Lung (tissue), 12 donors: ENCODE measurements around the gene TSTD1. TPM values are rescaled to one million over a fixed set of nuclear protein-coding genes. Genes with fewer than 3 reads are reported as not detected.

Source experiments
- ATAC-seq: fragments of 200-7000 bp; cut with Tn5 transposase; one replicate; pipeline ENCODE4 v1.9.1; 2020; ENCODE audit warnings: moderate number of reproducible peaks; ENCODE audit not compliant: insufficient read depth, low FRiP score
- DNase-seq, 3 donors: peaks; one replicate each; pipeline ENCODE4 v3.0.0-alpha.2; 2013 to 2017
- H3K27ac ChIP-seq, 2 donors: one replicate each; pipeline ENCODE4 v1.5.1; 2013; ENCODE audit warnings: mild to moderate bottlenecking in 2 of 2, moderate library complexity in 2 of 2, control low read depth in 1 of 2, inconsistent platforms in 1 of 2, low read depth in 1 of 2, low read length in 1 of 2
- H3K27me3 ChIP-seq, 3 donors: one replicate each; pipeline ENCODE4 v1.5.1; 2013; ENCODE audit warnings: low read length in 2 of 3; ENCODE audit not compliant: control insufficient read depth in 3 of 3, insufficient read depth in 3 of 3
- H3K36me3 ChIP-seq, 4 donors: one replicate each; pipeline ENCODE4 v1.5.1; 2013; ENCODE audit warnings: low read length in 4 of 4, mild to moderate bottlenecking in 1 of 4, moderate library complexity in 1 of 4; ENCODE audit not compliant: control insufficient read depth in 4 of 4, insufficient read depth in 4 of 4
- H3K4me1 ChIP-seq, 5 donors: one replicate each; pipeline ENCODE4 v1.5.1; 2013; ENCODE audit warnings: low read length in 5 of 5, mild to moderate bottlenecking in 2 of 5, moderate library complexity in 1 of 5; ENCODE audit not compliant: control insufficient read depth in 5 of 5, insufficient read depth in 5 of 5
- H3K4me3 ChIP-seq: one replicate; pipeline ENCODE4 v1.5.1; 2013; ENCODE audit warnings: mild to moderate bottlenecking, control low read depth, moderate library complexity
- H3K9ac ChIP-seq, 2 donors: one replicate each; pipeline ENCODE4 v1.5.1; 2013; ENCODE audit warnings: low read length in 2 of 2, control low read depth in 1 of 2; ENCODE audit not compliant: insufficient read depth in 1 of 2
- H3K9me3 ChIP-seq, 4 donors: one replicate each; pipeline ENCODE4 v1.5.1; 2013; ENCODE audit warnings: low read length in 3 of 4, mild to moderate bottlenecking in 1 of 4, moderate library complexity in 1 of 4; ENCODE audit not compliant: control insufficient read depth in 4 of 4, insufficient read depth in 3 of 4
- CTCF ChIP-seq: IDR thresholded peaks from 2 replicates; pipeline ENCODE4 v1.5.1; 2012; ENCODE audit warnings: mild to moderate bottlenecking; ENCODE audit errors: control extremely low read depth, extremely low read depth
- WGBS, 2 donors: extraction: QIAGEN DNeasy Blood & Tissue Kit; methylation state at CpG; one replicate each; pipeline ENCODE4 v1.1.7; 2013; 5-methylcytosine and 5-hydroxymethylcytosine counted together
- polyA plus RNA-seq, 2 donors: library from polyadenylated mRNA; stranded (reverse); fragments of 200-250 nt; gene quantifications; one replicate each; pipeline ENCODE4 v1.2.1, GENCODE V29; 2013
- total RNA-seq, 2 donors: library from RNA; depleted of rRNA in 1 of 2; stranded (reverse); fragments of >200 nt in 1 of 2; gene quantifications; one replicate each; pipeline ENCODE4 v1.2.1, GENCODE V29; 2014 to 2021
- donor health status: control.
- donor health status: control.
- donor health status: Bipolar disorder and iron deficiency.
- donor health status: healthy.
- donor health status: DM: yes; HTN: yes; CAD: no.

TSTD1 gene
- total and polyA plus RNA-seq, 4 donors = 43.2 to 187 (median 72.8) TPM

- Histone ChIP-seq H3K9ac (no peak overlapping the region), H3K4me3 (no peak overlapping the region), H3K4me1 (peaks cover 0 to 13% (median 8%) of the 10 kb centered on the region in 5 donors), H3K36me3 (no peaks in the 10 kb centered on the region), H3K9me3 (no peaks in the 10 kb centered on the region), H3K27ac (peak overlapping the region in 1 of 2 donors; percentile 15), H3K27me3 (peaks cover 0 to 22% (median 21%) of the 10 kb centered on the region in 3 donors)
- ATAC-seq (no peak), DNase-seq (no peak)
- WGBS, 2 donors = 63 to 86% methylated on average over 2 of the region's 2 CpGs
- no peak for TF ChIP-seq CTCF
Observed at GRCh38 chr1:161021970-161022353, 16.8 kb downstream of the TSTD1 start.

- peak overlapping the region; percentile 92 to 95 for H3K9ac ChIP-seq
- peak overlapping the region; percentile 49 for H3K4me3 ChIP-seq
- WGBS, 2 donors = 13 to 14% methylated on average over 34 of the region's 34 CpGs
- H3K27me3 ChIP-seq = peaks cover 0 to 22% (median 21%) of the 10 kb centered on the region in 3 donors
- no peaks in the 10 kb centered on the region for H3K9me3 ChIP-seq
- peak; percentile 86 for ATAC-seq
- H3K4me1 ChIP-seq = peaks cover 0 to 13% (median 8%) of the 10 kb centered on the region in 5 donors
- H3K36me3 ChIP-seq = no peaks in the 10 kb centered on the region
- DNase-seq = peak; percentile 78 to 93 (median 92)
- no peak for TF ChIP-seq CTCF
- peak overlapping the region in 1 of 2 donors; percentile 15 for H3K27ac ChIP-seq
Observed at GRCh38 chr1:161021165-161021969, 17.4 kb downstream of the TSTD1 start.

- ATAC-seq (peak; percentile 29), DNase-seq (peak; percentile 47 to 61 (median 48))
- WGBS, 2 donors = 1% methylated on average over 36 of the region's 36 CpGs
- H3K27ac ChIP-seq = peak within 1 kb of the TSS; percentile 39 to 95
- no peaks in the 10 kb centered on the region for H3K36me3 ChIP-seq
- H3K27me3 ChIP-seq = peaks cover 0 to 22% (median 21%) of the 10 kb centered on the region in 3 donors
- H3K4me3 ChIP-seq = peak within 1 kb of the TSS; percentile 49
- H3K9me3 ChIP-seq = no peaks in the 10 kb centered on the region
- H3K4me1 ChIP-seq = peaks cover 0 to 13% (median 8%) of the 10 kb centered on the region in 5 donors
- no peak for TF ChIP-seq CTCF
- H3K9ac ChIP-seq = peak within 1 kb of the TSS; percentile 92 to 95
Observed at GRCh38 chr1:161020509-161021164, 18.1 kb downstream of the TSTD1 start, which contains the start of gene F11R. F11R (minus strand) TSS chr1:161021152; CDS start chr1:161021073, 79 bp downstream.
